Endothelial cell of umbilical vein (primary cell): ENCODE data around the gene MAP2K5. TPM values are rescaled to one million over a fixed set of nuclear protein-coding genes. Genes with fewer than 3 reads are reported as not detected.
A peak's percentile ranks its signal among the peaks of the same experiment; 100 is the strongest.

Experiments
- BruUV-seq: library from RNA; stranded (reverse); fragments of 400-500 nt; replicated peaks from 2 replicates; lab custom pipeline; 2021; lab: Mats Ljungman, UMichigan
- CTCF ChIA-PET: fragments of 300-600, 350-600 bp; sonication (Branson Sonifier 250); formaldehyde crosslinking; loops from one replicate; lab custom pipeline; 2021; ENCODE audit warnings: antibody characterized with exemption, inconsistent platforms; lab: Charles Lee
- POLR2A ChIA-PET: fragments of 300-600, 350-600 bp; sonication (Branson Sonifier 250); formaldehyde crosslinking; loops from one replicate; lab custom pipeline; 2021; ENCODE audit warnings: antibody characterized with exemption, inconsistent platforms; lab: Charles Lee
- DNase-seq: peaks from one replicate; pipeline ENCODE4 v3.0.0-alpha.2; 2011; ENCODE audit warnings: low read depth, low spot score
- FAIRE-seq: peaks from 2 replicates; lab custom pipeline; 2011; peaks lifted over from hg19 to GRCh38; lab: Jason Lieb, UNC
- H2AFZ ChIP-seq: 2 replicates; pipeline ENCODE4 v1.6.0; 2012; ENCODE audit warnings: low read depth, low read length, control low read depth, inconsistent platforms
- H3K27ac ChIP-seq: 2 replicates; pipeline ENCODE4 v1.5.1; 2011; ENCODE audit warnings: low read depth, mild to moderate bottlenecking, control low read depth, low read length, moderate library complexity; ENCODE audit not compliant: insufficient read depth
- H3K27me3 ChIP-seq, 2 experiments: 2 replicates each; pipeline versions ENCODE4 v1.6.0 to v1.6.1; 2011; ENCODE audit warnings: low read length in 2 of 2, mixed read lengths in 1 of 2; ENCODE audit not compliant: control insufficient read depth in 2 of 2, insufficient read depth in 2 of 2
- H3K36me3 ChIP-seq, 2 experiments: 2 replicates in 1 of 2; 3 replicates in 1 of 2; pipeline ENCODE4 v1.5.1; 2011; ENCODE audit warnings: low read length in 2 of 2, mild to moderate bottlenecking in 1 of 2, moderate library complexity in 1 of 2; ENCODE audit not compliant: control insufficient read depth in 2 of 2, insufficient read depth in 2 of 2; ENCODE audit errors: extremely low read depth in 1 of 2
- H3K4me1 ChIP-seq: 3 replicates; pipeline ENCODE4 v1.5.1; 2011; ENCODE audit warnings: mild to moderate bottlenecking, low read length; ENCODE audit not compliant: control insufficient read depth, insufficient read depth; ENCODE audit errors: extremely low read depth
- H3K4me2 ChIP-seq: 2 replicates; pipeline ENCODE4 v1.6.1; 2011; ENCODE audit warnings: low read length, control low read depth, mixed read lengths; ENCODE audit not compliant: insufficient read depth
- H3K4me3 ChIP-seq, 3 experiments: fragments of 200-600 bp in 1 of 3; sonication (generic), shearing (Covaris generic) in 1 of 3; replicated peaks in 1 of 3; 2 replicates each; pipeline ENCODE4 v1.5.1; 2011 to 2016; ENCODE audit warnings: control low read depth in 3 of 3, low read length in 3 of 3, mild to moderate bottlenecking in 2 of 3, inconsistent platforms in 1 of 3, low read depth in 1 of 3, moderate library complexity in 1 of 3; ENCODE audit not compliant: insufficient read depth in 1 of 3
- H3K79me2 ChIP-seq: 2 replicates; pipeline ENCODE4 v1.6.0; 2012; ENCODE audit warnings: low read length, inconsistent platforms; ENCODE audit not compliant: control insufficient read depth, insufficient read depth
- H3K9ac ChIP-seq: replicated peaks from 2 replicates; pipeline ENCODE3; 2011; ENCODE audit warnings: low read length, control low read depth; ENCODE audit not compliant: insufficient read depth; ENCODE audit errors: extremely low read depth
- H3K9me1 ChIP-seq: replicated peaks from 3 replicates; pipeline ENCODE4 v1.6.0; 2011; ENCODE audit warnings: mild to moderate bottlenecking, low read length; ENCODE audit not compliant: control insufficient read depth, insufficient read depth; ENCODE audit errors: extremely low read depth
- H3K9me3 ChIP-seq: replicated peaks from 2 replicates; pipeline ENCODE4 v1.5.1; 2012; ENCODE audit warnings: low read length, inconsistent platforms; ENCODE audit not compliant: control insufficient read depth, insufficient read depth
- H4K20me1 ChIP-seq: replicated peaks from 2 replicates; pipeline ENCODE3; 2011; ENCODE audit warnings: mild to moderate bottlenecking, low read length; ENCODE audit not compliant: control insufficient read depth, insufficient read depth; ENCODE audit errors: extremely low read depth
- CTCF ChIP-seq, 2 donors: IDR thresholded peaks; 1 replicate in 1 of 2; 2 replicates in 1 of 2; pipeline ENCODE4 v1.5.1; 2011; ENCODE audit warnings: low read length in 2 of 2, mild to moderate bottlenecking in 2 of 2, moderate library complexity in 2 of 2, control low read depth in 1 of 2, inconsistent platforms in 1 of 2, low read depth in 1 of 2; ENCODE audit not compliant: insufficient read depth in 1 of 2; ENCODE audit errors: extremely low read depth in 1 of 2
- EZH2 ChIP-seq: IDR thresholded peaks from 2 replicates; pipeline ENCODE4 v1.6.1; 2012; ENCODE audit warnings: borderline replicate concordance, low read depth, mild to moderate bottlenecking, moderate library complexity, low read length, inconsistent platforms; ENCODE audit not compliant: severe bottlenecking
- FOS ChIP-seq: IDR thresholded peaks from 2 replicates; pipeline ENCODE4 v1.6.1; 2011; ENCODE audit warnings: mild to moderate bottlenecking, low read length, moderate library complexity, borderline replicate concordance; ENCODE audit not compliant: insufficient read depth
- GATA2 ChIP-seq: IDR thresholded peaks from 2 replicates; pipeline ENCODE4 v1.7.0; 2011; ENCODE audit warnings: low read depth, mild to moderate bottlenecking, moderate library complexity, mixed read lengths, low read length; ENCODE audit not compliant: insufficient read length, insufficient read depth
- JUN ChIP-seq: IDR thresholded peaks from 2 replicates; pipeline ENCODE4 v1.6.1; 2011; ENCODE audit warnings: borderline replicate concordance, low read depth; ENCODE audit not compliant: insufficient read length, insufficient read depth
- MAX ChIP-seq: IDR thresholded peaks from 2 replicates; pipeline ENCODE4 v1.6.1; 2011; ENCODE audit not compliant: insufficient read depth, insufficient read length
- MYC ChIP-seq: IDR thresholded peaks from one replicate; pipeline ENCODE4 v1.6.1; 2011; ENCODE audit warnings: mild to moderate bottlenecking, low read depth, low read length
- POLR2A ChIP-seq: IDR thresholded peaks from 2 replicates; pipeline ENCODE4 v1.6.1; 2012; ENCODE audit warnings: low read depth, mild to moderate bottlenecking, control low read depth, low read length
- POLR2AphosphoS5 ChIP-seq: IDR thresholded peaks from 2 replicates; pipeline ENCODE4 v1.6.1; 2012; ENCODE audit warnings: low read depth, mild to moderate bottlenecking, control low read depth, low read length, moderate library complexity; ENCODE audit not compliant: insufficient read depth
- dilution Hi-C: fragments of 300-500 bp; cut with MboI; formaldehyde crosslinking; loops from one replicate; pipeline ENCODE4 v1.15.0; 2019; ENCODE audit warnings: low sequenced_read_pairs; ENCODE audit not compliant: extremely low pct_ligation_motif_present
- intact Hi-C: fragments of 100-400 bp; cut with micrococcal nuclease; formaldehyde crosslinking; loops from one replicate; pipeline ENCODE4 v1.10.0; 2022
- polyA plus RNA-seq, 4 experiments: library from polyadenylated mRNA; depleted of rRNA in 3 of 4; stranded (reverse) in 3 of 4; unstranded in 1 of 4; fragments of >200 nt; gene quantifications; 2 replicates each; pipeline versions ENCODE4 v1.2.1 to v1.2.3, GENCODE V29; 2011 to 2012; ENCODE audit warnings: missing spikeins in 1 of 4
- total RNA-seq: library from RNA; stranded (reverse); gene quantifications from 2 replicates; pipeline ENCODE4 v1.2.3, GENCODE V29; 2021

MAP2K5 gene
- total and polyA plus RNA-seq, 2 donors (not counting 3 experiments of a cell fraction or from before 2014, with no cell fraction given) = 4.9 to 24.7 TPM

DNA sequence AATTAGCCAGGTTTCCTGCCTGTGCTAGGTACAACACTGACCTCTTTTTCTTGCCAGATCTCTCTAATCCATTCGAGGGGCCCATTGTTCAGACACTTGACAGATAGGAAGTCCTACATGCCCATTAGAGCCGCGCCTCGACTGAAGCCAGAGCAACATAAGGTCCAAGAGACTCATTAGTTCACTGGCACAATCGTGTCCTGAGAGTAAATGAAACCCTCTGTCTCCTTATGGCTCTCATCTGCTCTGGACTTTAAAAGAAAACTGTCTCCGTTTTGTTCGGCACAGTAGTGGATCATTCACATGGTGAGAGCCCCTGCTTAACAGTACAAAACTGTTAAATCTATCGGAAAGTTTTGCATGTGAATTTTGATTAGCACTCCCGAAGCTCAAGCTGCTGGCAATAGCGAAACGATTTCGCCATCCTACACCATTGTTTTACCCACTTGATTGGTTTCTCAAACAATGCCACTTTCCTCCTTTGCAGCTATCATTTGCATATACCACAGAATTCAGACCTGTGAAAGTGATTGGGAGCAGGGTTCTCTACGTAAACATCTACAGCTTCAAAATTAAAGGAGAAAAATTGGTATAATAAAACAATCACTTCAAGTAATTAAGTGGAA lies 40.6 kb upstream of the MAP2K5 start:
- no TSS peak for BruUV-seq
- Histone ChIP-seq H3K27me3 (no peaks in the 10 kb centered on the region), H3K79me2 (no peaks in the 10 kb centered on the region), H3K4me1 (peaks cover 7% of the 10 kb centered on the region), H3K9me1 (no peaks in the 10 kb centered on the region), H3K4me2 (peak overlapping the region; percentile 45), H2AFZ (peak overlapping the region; percentile 79), H4K20me1 (no peaks in the 10 kb centered on the region), H3K9me3 (no peaks in the 10 kb centered on the region), H3K9ac (no peak overlapping the region), H3K36me3 (no peaks in the 10 kb centered on the region), H3K27ac (no peak overlapping the region), H3K4me3 (peak overlapping the region in 1 of 3 experiments; percentile 47)
- dilution Hi-C loops = no loop called here
- no peak for TF ChIP-seq GATA2
- TF ChIP-seq MAX = no peak
- peak; percentile 66 for DNase-seq
- ChIA-PET CTCF (interaction anchor here (0.6 to 2.6 kb wide), 18 partner anchors 9 to 552 kb away, joined by 3 to 23 read pairs (median 4); partner anchors contain the start of genes C15orf61 and MAP2K5), POLR2A (no interaction called here)
- peak; percentile 85 for FAIRE-seq
- intact Hi-C loops = loop anchor here (1.0 kb wide), 1 partner anchor 334 kb away; no protein-coding TSS in a partner anchor

GRCh38 chr15:67504056-67504455 lies 38.4 kb upstream of the MAP2K5 start:
- no peaks in the 10 kb centered on the region for H4K20me1 ChIP-seq
- ChIA-PET POLR2A (no interaction called here), CTCF (interaction anchor here (1.0 to 1.1 kb wide), 2 partner anchors 9 kb away, joined by 3 to 4 read pairs; no protein-coding TSS in a partner anchor)
- H3K4me1 ChIP-seq = peaks cover 7% of the 10 kb centered on the region
- no peaks in the 10 kb centered on the region for H3K27me3 ChIP-seq
- DNase-seq (no peak), FAIRE-seq (no peak)
- H2AFZ ChIP-seq = no peak overlapping the region
- H3K27ac ChIP-seq = no peak overlapping the region
- H3K4me3 ChIP-seq = no peak overlapping the region
- no TSS peak for BruUV-seq
- no peaks in the 10 kb centered on the region for H3K36me3 ChIP-seq
- dilution Hi-C loops (no loop called here), intact Hi-C loops (no loop called here)
- H3K9me3 ChIP-seq = no peaks in the 10 kb centered on the region
- no peak overlapping the region for H3K4me2 ChIP-seq
- H3K79me2 ChIP-seq = no peaks in the 10 kb centered on the region
- no peaks in the 10 kb centered on the region for H3K9me1 ChIP-seq
- TF ChIP-seq POLR2AphosphoS5 = no peak
- TF ChIP-seq EZH2 = no peak
- TF ChIP-seq CTCF (IDR thresholded peaks at IDR 0.05; ENCODE audit: extremely low read depth in 1 of 2, insufficient read depth in 1 of 2, low read depth in 1 of 2, low read length in 2 of 2) = no peak
- no peak for TF ChIP-seq POLR2A
- TF ChIP-seq MAX = no peak
- TF ChIP-seq GATA2 = no peak
- TF ChIP-seq MYC = no peak
- no peak for TF ChIP-seq FOS
- no peak for TF ChIP-seq JUN
- H3K9ac ChIP-seq = no peak overlapping the region
